SH-SY5Y (cell line): ENCODE results near the gene KCNB1.

Experiments used
- GATA2 ChIP-seq: IDR thresholded peaks from 2 replicates; pipeline ENCODE4 v1.6.1; 2011; ENCODE audit warnings: mild to moderate bottlenecking, low read depth, low read length
- GATA3 ChIP-seq: IDR thresholded peaks from 2 replicates; pipeline ENCODE4 v1.6.1; 2011; ENCODE audit warnings: low read depth, mild to moderate bottlenecking, low read length, moderate library complexity

- TF ChIP-seq GATA2 = no peak
- no peak for TF ChIP-seq GATA3
These were observed 689 bp upstream of the KCNB1 start for GRCh38 chr20:49483018-49483695.
